ENCODE results near the gene TOX2.

Gene TOX2

GRCh38 chr20:44064501-44065400 is 150.1 kb downstream of the TOX2 start:
- no peak for DNase-seq (ENCODE audit: low spot score)
- no peak for TF ChIP-seq CTCF (IDR thresholded peaks at IDR 0.05; ENCODE audit: extremely low read depth, insufficient read depth, missing control alignments)
- in situ Hi-C loops (cut with MboI; ENCODE audit: low pct_unique_long_range_greater_than_20kb, low sequenced_read_pairs, unreplicated experiment), result no loop called here

- in situ Hi-C loops (cut with MboI; ENCODE audit: low pct_unique_long_range_greater_than_20kb, low sequenced_read_pairs, unreplicated experiment), result no loop called here
Measured at GRCh38 chr20:44065401-44066340, 151.0 kb downstream of the TOX2 start.

DNA sequence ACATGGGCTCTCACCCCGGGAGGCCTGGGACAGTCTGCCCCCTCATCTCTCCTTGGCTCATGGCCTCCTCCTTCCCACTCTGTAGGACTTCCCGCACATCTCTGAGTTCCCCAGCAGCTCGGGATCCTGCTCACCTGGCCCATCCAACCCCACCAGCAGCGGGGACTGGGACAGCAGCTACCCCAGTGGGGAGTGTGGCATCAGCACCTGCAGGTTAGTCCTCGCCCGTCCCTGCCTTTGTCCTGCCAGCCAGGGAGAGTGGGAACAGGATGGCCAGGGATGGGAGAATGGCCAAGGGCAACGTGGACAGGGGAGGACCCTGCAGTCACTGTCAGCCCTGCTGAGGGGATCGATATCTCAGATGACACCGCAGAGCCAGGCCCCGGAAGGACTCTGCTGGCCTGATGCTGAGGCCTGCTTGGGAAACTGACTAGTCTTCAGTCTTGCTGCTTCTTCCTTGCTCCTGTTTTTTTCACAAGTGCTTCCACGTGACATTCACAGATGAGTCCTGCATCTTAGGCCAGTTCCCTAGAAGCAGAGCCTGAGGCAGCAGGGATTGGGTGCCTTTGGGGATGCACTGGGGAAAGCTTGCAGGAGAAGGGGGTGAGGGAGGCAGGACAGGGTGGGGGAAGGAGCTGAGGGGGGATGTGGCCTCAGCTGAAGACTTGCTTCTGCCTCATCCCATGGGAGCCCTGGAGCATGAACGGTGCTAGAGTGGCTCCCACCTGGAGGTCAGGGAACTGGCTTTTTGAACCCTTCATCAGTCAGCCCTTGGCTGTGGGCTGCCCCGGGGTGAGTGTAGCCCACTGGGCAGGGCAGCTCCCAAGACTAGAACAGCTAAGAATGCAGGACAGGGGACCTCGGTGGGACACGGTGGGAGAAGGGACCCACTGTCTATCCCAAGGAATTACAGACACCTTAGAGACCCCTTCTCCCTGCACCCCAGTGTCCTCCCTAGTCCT is 152.3 kb downstream of the TOX2 start:
- in situ Hi-C loops (cut with MboI; ENCODE audit: low pct_unique_long_range_greater_than_20kb, low sequenced_read_pairs, unreplicated experiment), result no loop called here
- TF ChIP-seq CTCF (IDR thresholded peaks at IDR 0.05; ENCODE audit: extremely low read depth, insufficient read depth, missing control alignments), result no peak
- DNase-seq (ENCODE audit: low spot score), result no peak

More at GRCh38 chr20:44065401-44066340, 151.0 kb downstream of the TOX2 start:
- no peak for DNase-seq (ENCODE audit: low spot score)
- TF ChIP-seq CTCF (IDR thresholded peaks at IDR 0.05; ENCODE audit: extremely low read depth, insufficient read depth, missing control alignments), result no peak

GRCh38 chr20:44067650-44068081 is 153.0 kb downstream of the TOX2 start:
- TF ChIP-seq CTCF (IDR thresholded peaks at IDR 0.05; ENCODE audit: extremely low read depth, insufficient read depth, missing control alignments), result no peak
- DNase-seq (ENCODE audit: low spot score), result no peak
- in situ Hi-C loops (cut with MboI; ENCODE audit: low pct_unique_long_range_greater_than_20kb, low sequenced_read_pairs, unreplicated experiment), result no loop called here

DNA sequence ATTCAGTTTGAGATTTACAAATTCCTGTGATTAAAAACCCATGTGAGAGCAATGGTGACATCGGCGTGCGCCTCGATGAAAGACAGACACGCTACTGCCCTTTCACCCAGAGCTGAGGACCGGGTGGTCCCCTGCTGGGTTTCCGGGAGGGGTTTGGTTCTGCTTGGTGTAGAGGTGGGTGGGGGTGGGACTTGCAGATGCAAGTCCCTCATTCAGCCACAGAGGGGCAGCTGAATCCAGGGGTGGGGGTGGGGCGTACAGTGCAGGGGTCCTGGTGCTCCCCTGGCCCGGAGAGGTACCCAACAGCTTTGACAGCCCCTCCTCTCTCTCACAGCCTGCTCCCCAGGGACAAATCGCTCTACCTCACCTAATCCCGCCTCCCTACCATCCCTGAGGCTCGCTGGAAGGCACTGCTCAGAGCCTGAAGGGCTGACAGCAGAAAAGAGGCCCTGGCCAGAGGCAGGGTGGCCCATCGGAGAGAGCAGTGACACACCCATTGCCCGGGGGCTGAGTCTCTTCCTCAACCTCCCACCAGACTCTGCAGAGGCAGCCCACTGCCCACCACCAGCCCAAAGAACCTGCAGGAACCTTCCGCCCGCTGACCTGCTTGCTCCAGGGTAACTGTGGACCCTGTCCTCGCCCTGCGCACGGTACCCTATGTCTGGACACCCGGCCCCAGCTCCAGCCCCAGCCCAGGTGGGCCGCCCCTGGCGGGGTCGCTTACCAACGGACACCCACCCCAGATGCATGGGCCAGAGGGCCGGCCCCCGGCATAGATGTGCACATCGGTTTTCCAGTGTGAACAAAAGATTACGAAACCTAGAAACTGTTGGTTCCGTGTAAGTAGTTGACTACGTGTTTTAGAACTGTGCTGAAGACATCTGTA is 153.9 kb downstream of the TOX2 start:
- TF ChIP-seq CTCF (IDR thresholded peaks at IDR 0.05; ENCODE audit: extremely low read depth, insufficient read depth, missing control alignments), result no peak

More for the DNA sequence above, 153.9 kb downstream of the TOX2 start:
- DNase-seq (ENCODE audit: low spot score), result no peak
- in situ Hi-C loops (cut with MboI; ENCODE audit: low pct_unique_long_range_greater_than_20kb, low sequenced_read_pairs, unreplicated experiment), result no loop called here

All from GM13977 (cell line).